ENCODE measurements around the gene LOXL3.
A peak's percentile ranks its signal among the peaks of the same experiment; 100 is the strongest.

Gene LOXL3

DNA sequence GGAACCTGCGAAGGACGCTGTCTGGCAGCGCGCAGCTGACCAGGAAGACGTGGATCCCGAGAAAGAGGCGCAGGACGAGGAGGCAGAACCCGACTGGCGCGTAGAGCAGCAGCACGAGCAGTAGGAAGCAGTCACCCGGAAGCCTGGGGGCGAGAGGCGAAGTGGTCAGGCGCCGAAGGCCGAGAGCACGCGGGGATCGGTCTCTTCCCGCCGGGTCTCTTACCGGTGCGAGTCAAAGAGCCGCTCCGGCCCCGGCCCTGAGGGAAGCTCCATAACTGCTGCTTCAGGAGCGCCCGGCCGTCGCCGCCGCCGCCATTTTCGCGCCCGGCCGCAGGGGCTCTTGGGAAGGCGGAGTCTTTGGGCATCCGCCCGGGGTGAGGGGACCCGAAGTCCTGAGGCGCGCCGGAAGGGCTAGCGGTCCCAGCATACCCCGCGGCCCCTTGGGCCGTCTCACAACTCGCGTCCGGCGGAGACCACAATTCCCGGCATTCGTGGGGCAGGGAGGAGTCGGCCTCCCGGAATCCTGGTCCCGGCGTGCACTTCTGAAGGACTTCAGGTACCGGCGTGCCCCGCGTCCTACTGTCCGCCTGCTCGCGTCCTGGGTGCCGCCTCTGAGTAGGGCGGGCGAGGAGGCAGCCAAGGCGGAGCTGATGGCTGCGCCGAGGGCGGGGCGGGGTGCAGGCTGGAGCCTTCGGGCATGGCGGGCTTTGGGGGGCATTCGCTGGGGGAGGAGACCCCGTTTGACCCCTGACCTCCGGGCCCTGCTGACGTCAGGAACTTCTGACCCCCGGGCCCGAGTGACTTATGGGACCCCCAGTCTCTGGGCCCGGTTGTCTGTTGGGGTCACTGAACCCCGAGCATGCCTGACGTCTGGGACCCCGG lies 24.1 kb downstream of the LOXL3 start, which contains the start of the genes AUP1 and HTRA2:
Gene AUP1 (minus strand): TSS at position 350 of the 882 bp plus-strand sequence. CDS start 77 bp downstream, at position 273.
Gene HTRA2 (plus strand): TSS at position 577 of the 882 bp plus-strand sequence. CDS start 74 bp downstream, at position 651.
- DNase-seq, result peak; percentile 97 to 100 (median 98)
- intact Hi-C loops (cut with DNase I), result loop anchor here (1.0 to 10.0 kb wide), 4 partner anchors 21 to 125 kb away; partner anchors contain the start of genes SEMA4F and TTC31

DNA sequence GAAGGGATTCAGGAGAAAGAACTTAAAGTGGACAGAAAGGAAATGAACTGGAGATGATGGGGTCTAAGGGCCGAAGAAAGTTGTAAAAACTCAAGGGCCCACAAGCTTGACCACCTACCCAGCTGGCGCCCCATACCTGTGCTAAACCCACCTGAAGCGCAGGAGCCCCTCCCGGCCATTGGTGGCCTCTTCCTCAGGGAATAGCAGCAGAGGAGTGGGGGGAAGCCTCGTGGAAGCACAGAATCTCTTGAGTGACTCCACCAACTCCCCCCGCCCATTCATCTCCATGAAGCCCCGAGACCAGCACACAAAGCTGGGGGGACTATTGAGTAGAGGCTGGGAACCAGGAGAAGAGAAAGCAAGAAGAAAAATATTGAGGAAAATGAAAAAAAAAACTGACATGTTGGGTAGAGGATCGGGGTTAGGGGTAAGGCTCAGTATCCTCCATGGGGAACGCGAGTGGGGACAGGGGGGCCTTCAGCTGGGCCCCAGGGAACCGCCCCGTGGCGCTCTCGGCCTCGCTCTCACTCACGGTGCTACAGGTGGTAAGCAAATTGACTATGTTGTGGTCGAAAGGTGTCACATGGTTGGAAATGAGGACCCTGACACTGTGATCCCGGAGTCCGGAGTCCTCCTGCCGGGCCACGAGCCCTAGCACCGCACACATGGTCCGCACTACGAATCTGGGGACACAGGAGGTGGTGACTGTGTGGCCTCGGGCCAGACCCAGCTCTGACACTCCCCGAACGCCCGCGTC lies 25.0 kb downstream of the LOXL3 start:
- peak in 1 of 10 donors; percentile 81 for DNase-seq
- intact Hi-C loops (cut with DNase I), result loop anchor here (1.0 to 2.0 kb wide), 3 partner anchors 20 to 58 kb away; partner anchors contain the start of gene TTC31

DNA sequence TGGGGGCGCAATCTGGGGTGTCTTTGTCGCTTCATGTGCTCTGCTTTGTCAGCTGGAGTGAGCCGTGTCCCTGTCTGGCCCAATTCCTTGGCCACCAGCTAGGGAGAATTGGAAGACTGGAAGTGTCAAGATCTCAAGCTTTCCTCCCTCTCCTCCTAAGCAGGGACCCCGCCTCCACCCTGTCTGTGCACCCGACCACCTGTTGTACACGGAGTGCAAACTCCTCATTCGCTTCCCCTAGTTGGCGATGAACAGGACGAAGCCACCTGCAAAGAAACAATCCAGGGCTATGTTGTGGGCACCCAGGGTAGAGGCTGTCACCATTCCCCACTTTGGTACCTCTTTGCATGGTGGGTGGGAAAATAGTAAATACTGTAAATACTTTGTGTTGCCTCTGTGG lies 26.0 kb downstream of the LOXL3 start:
- no peak for DNase-seq
- intact Hi-C loops (cut with DNase I), result loop anchor here (2.0 kb wide), 1 partner anchor 59 kb away; no protein-coding TSS in a partner anchor

DNA sequence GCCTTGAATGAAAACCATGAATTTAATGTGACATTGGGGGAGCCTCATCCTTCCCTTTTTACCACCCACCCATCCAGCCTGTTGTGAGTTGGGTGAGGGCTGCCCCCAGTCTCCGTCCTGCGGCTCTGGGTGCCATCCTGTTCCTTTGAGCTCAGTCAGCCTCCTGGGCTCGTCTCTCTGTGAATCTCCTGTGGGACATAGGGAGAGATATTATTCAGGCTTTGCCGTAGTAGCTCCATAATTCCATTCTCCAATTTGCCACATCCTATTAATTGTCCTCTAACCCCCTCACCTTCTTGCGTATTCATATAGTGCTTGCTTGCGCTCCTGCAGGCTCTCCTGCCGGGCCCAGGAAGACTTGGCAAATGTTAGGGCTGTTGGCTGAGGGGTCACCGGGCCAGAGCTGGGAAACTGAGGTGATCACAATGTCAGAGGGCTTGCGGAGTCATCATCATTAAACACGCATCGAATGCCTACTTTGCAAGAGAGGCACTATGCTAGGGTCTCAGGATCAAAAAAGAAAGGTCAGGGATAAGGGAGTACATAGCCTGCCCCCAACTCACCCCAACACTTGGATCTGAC lies 27.0 kb downstream of the LOXL3 start:
- no peak for DNase-seq
- intact Hi-C loops (cut with DNase I), result no loop called here

DNA sequence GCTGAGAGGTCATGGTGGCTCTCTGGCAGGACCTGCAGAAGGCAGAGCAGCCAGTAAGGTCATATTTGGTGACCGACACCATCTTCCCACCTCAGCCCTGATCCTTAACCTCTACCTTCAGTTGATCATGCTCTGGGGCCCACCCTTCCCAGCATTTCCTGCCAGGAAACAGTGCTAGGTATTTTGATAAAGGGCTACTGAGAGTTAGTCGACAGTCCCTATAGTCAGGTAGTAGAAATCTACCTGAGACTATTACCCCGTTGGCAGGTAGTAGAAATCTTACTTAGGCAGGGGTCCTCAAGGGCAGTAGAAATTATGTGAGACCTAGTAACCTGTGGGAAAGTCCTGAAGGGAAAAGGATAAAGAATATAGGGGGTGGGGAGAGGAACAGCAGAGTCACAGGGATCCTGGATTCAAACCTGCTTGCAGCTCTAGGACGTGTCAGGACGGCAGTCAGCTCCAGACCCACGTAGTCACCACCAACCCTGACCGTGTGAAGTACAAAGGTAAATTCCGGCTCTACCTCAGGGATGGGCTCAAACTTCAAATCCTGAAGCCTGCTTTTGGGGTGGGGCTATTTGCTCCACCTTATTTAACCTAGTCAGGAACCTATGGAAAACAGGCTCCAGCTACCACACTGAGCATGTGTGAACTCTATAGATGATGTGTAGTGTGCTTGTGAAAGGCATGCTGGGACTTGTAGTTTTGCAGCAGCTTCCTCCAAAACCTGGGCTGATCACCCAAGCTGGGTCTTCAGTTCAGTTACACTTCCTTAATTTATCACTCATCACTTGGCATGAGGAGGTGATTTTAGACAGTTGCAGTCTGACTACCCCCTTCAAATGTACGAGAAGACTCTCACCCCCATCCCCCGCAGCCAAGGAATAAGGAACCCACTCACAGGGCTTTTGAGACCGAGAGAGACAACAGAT lies 27.8 kb downstream of the LOXL3 start, which contains the start of gene DQX1:
Gene DQX1 (minus strand): TSS at position 515 of the 932 bp plus-strand sequence. CDS start 502 bp downstream, at position 13.
- intact Hi-C loops (cut with DNase I), result no loop called here
- peak in 1 of 10 donors; percentile 79 for DNase-seq

DNA sequence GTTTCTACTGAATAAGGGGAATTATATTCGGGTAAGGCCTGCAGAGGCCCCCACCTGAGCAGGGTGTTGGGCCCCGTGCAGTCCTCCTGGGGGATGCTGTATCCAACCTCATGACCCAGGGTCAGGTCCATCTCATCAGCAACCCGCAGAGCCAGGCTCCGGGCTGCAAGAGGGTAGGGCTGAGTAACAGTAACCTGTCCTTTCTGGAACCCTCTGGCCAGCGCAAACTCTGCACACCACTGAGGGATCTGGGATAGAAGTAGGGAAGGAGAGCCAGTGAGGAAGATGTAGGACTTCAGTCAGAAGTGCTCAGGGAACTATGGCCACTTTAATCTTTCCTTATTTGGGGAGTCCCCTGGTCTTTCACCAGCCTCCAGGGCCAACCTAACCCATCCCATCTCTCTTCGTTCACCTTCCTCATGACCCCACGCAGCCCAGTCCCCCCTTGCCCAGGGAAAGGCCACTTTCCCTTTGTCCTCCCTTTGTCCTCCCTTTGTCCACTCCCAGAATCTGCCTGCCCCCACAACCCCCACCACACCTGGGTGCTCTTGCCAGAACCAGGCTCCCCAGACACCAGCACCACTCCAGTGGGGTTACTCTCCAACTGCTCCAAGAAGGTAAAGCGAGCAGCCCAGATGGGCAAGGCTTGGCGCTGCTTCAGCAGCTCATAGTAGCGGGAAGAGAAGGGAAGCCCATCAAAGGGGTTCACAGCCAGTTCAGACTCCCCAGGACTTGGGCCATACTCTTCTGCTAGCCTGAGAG lies 28.6 kb downstream of the LOXL3 start:
- DNase-seq, result peak in 1 of 10 donors; percentile 51
- intact Hi-C loops (cut with DNase I), result no loop called here

DNA sequence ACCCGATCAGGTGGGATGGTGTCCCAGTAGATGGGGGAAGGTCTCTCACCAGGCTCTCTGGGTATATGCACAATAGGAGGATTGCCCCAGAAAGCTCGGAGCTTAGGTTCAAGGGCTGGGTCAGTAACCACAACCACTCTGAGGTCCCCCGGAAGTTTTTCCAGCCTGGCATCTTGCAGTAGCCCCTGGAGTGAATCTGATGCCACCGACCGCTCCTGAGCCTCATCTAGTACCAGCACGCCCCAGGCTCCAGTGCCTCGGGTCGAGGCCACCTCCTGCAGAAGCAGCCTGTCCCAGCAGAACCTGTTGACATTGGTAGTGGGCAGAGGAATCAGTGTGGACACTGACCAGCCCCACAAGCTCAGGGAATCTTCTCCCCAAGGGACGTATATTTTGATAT lies 29.7 kb downstream of the LOXL3 start:
- intact Hi-C loops (cut with DNase I), result no loop called here

DNA sequence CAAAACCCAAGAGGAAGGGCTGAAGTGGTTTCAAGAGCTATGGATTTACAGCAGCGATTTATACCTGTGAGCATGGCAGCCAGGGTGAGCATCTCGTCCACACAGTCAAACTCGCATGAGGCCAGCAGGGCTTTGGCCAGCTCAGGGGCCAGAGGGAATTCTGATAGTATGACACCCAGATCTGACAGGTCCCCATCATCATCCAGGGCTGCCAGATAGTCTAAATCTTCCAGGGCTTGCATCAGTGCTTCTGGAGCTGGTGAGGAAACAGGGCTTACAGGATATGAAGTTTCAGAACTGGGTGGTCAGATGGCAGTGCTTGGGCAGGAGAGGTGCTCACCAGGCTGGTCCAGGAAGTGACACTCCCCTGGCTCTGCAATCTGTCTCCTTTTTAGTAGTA lies 31.2 kb downstream of the LOXL3 start:
- intact Hi-C loops (cut with DNase I), result no loop called here
- no peak for DNase-seq

More for the DNA sequence above, 29.7 kb downstream of the LOXL3 start:
- no peak for DNase-seq

DNA sequence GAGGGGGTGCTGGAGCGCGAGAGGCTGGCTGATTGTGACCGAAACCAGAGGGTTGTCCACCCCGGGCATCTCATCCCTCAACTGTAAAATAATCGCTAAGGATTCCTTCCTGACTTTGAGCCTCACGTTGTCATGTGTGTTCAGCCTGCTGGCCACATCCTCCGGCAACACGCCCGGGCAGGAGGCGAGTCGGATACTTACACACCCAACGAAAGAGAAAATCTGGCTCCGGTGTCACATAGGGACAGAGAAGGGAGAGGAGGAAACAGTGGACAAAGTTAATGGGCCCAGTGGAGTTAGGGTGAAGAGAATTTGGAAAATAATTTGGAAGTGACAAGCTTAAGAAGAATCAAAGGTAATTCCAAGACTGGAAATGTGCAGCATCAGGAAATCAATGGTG lies 37.1 kb downstream of the LOXL3 start:
- DNase-seq, result no peak
- intact Hi-C loops (cut with DNase I), result no loop called here

DNA sequence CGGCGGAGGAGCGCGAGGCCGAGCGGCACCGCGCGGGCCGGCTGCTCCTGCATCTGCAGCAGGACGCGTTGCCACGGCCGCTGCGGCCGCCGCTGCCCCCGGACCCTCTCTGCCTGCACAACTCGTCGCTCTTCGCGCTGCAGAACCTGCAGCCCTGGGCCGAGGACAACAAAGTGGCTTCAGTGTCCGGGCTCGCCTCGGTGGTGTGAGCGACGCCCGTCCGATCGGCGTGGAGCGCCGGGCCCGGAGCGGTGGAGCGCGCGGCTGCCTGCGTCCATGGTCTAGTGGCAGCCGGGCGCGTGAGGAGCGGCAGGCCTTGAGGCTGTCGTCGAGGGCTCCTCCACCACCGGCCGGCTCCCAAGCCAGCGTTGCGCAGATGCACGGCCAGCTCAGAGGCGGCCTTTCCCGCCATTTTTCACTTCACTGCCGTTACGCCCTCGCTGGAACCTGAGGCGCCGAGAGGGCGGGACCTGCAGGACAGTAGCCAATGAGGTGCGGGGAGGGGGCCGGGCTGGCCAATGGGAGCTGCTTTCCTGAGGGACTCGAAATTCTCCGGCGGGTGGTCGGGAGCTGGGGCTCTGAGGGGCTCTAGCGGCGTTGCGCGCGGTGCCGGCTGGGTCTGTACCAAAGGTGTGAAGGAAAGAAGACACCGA lies 37.6 kb downstream of the LOXL3 start:
- intact Hi-C loops (cut with DNase I), result no loop called here
- DNase-seq, result peak in 6 of 10 donors; percentile 27 to 92 (median 68)

DNA sequence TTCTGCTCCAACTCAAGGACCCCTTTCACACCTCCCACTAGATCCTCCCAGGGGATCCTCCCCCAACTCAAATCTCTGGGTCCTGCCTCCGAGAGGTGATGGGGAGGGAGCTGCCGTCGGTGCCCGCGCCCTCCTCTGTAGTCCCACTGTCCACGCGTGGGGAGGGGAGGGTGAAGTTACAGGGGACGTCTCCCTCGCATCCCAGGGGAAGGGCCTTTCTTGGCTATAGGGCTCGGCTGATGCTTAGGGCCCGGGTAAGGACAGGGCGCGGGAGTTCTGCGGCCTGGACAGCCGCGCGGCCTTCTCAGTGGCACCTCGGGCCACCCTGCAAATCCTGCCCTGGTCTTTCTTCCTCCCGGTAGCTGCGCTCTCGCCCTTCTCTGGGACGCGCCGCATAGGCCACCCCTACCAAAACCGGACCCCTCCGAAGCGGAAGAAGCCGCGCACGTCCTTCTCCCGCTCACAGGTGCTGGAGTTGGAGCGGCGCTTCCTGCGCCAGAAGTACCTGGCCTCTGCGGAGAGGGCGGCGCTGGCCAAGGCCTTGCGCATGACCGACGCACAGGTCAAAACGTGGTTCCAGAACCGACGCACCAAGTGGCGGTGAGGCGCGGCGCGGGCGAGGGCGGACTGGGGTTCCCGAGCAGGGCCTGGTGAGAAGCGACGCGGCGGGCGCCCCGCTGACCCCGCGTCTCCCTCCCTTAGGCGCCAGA lies 38.3 kb downstream of the LOXL3 start:
- DNase-seq, result peak in 2 of 10 donors; percentile 53 to 59
- intact Hi-C loops (cut with DNase I), result no loop called here

DNA sequence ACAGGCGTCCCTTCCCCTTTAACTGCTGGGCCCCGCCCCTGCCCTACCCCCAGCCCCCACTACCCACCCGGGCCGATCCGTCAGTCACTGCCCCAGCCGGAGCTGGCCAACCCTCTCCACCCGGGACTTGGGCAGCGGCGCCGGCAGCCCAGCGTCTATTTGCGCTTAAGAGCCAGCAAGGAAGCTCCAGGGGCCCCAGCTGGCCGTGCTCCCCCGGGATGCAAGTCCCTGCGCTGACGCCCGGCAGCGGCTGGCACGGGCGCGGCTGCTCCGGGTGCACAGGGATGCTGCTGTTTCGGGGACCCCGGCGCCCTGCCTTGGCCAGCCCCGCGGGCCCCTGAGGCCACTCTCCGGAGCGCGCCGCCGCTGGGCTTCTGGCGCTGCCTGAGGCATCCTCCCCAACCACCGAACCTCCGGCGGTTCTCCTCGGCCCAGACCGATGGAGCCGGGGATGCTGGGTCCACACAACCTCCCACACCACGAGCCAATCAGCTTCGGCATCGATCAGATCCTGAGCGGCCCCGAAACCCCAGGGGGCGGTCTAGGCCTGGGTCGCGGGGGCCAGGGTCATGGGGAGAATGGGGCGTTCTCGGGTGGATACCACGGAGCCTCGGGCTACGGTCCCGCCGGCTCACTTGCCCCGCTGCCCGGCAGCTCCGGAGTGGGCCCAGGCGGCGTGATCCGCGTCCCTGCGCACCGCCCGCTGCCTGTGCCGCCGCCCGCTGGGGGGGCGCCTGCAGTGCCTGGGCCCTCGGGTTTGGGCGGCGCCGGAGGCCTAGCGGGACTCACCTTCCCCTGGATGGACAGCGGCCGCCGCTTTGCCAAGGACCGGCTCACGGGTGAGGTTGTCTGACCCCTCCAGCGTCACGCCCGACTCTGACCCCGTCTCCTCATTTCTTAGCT lies 39.1 kb downstream of the LOXL3 start, which contains the start of gene TLX2:
Gene TLX2 (plus strand): TSS at position 83 of the 903 bp plus-strand sequence. CDS start 357 bp downstream, at position 440.
- intact Hi-C loops (cut with DNase I), result no loop called here

DNA sequence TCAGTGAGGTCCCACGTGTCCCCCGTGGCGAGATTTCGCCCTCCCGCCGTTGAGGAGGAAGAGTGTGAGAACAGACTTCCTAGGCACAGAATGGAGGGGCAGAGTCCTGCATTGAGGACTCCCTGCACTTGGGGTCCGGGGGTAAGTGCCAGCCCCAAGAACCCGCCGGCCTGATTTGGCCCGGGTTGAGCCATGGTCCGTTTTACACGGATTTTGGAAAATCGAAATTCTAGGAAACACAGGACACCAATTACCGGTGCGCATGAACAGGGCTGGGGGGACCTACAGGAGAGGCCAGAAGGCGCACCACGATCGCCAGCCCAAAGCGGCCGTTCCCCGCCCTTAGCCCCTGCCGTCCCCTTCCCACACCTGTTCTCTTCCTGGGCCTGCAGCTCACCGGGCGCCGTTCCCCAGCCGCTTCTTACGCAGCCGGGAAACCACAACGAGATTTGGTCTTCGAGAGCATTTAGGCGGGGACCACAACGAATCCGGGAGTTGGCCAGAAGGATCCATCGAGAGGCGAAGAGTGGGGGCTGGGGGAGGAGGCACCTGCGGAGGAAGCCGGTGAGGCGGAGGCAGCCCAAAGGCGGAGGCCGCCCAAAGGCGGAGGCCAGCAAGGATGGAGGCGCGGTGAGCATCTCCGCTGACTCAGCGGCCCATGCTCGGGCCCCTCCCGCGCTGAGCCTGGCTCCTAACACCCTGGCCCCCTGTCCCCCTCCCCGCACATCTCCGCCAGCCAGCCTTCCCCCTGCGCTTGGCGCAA lies 40.0 kb downstream of the LOXL3 start:
- intact Hi-C loops (cut with DNase I), result no loop called here
- DNase-seq, result peak in 1 of 10 donors; percentile 72

More for the DNA sequence above, 39.1 kb downstream of the LOXL3 start, which contains the start of gene TLX2:
- peak in 1 of 10 donors; percentile 73 for DNase-seq

DNA sequence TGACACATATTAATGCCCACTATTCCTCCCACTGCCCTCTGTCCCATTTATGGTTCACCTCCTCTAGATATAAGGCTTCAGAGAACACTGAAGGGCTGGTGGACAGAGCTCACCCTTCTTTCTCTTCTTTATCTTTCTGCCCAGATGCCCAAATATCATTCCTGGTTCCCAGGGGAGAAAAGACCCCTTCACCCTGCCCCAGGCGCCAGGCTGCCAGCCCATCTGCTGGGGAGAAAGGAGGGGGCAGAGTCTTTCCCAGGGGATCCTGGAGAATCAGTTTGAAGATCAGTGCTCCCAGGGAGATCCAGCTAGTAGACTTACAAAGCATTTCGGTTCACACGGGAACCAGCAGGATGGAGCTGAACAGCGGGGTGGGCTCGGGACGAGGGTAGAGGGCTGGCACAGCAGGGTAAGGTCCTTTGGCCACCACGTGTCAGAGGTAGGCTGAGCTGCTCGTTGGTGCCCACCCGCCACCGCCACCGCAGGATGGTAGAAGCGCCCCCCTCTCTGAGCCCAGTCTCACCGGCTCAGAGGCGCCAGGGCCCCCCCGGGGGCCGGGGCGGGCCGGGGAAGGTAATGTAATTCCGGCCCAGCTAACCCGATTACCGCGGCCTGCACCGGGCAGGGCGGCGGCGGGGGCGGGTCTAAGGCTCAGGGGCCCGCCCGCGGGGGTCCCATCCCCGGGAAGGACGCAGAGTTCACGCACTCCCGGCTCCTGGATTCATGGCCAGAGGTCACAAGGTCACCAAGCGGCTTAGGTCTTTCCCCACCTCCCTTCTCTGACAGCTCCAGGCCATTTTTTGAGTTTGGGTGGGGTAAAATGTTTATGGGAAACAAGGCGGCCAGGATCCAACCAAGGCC lies 40.8 kb downstream of the LOXL3 start:
- intact Hi-C loops (cut with DNase I), result no loop called here
- DNase-seq, result peak in 2 of 10 donors; percentile 33 to 59

Measured in posterior cingulate gyrus (tissue), 11 donors.